GF-D8 (cell line): ENCODE results near the gene MBOAT2.
"Not testable (repeated sequence)": the region's sequence is repeated elsewhere in the genome, so short reads cannot be mapped to it uniquely, and the experiment has no call there.

Experiments used
- DNase-seq: peaks from one replicate; lab custom pipeline; 2025; lab: John Stamatoyannopoulos, UW

Gene MBOAT2

DNA sequence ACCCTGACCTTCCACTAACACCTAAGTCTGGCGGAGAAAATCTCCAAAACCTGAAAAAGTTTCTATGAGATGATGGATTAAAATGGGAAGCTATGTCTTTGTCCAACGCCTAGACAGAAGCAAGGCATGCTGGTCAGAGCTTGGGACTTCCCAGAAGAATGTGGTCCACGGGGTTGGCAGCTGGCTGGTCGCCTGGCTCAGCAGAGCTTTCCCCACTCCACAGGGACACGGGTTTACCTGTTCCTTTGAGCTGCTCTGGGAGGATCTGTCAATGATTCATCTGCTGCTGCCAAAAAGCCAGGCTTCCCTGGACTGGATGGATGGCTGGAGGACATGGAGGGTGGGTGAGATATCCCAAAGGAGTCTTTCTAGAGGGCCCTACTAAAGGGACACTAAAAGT, 10.8 kb downstream of the MBOAT2 start:
- DNase-seq, result no peak

GRCh38 chr2:8989536-8990079, 13.9 kb downstream of the MBOAT2 start:
- DNase-seq, result no peak

DNA sequence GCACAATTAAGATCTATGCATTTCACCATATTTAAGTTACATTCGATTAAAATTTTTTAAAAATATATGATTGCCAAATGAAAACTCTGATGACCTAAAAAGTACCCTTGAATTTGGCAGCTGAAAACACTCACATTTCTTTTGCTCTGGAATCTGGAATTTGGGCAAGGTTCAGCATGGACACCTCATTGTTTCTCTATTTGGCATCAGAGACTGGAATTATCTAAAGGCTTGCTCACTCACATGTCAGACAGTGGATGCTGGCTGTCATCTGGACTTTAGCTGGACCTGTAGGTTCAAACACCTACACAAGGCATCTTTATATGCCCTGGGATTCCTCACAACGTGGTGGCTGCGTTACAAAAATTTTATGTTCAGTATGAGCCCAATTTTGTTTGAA, 16.1 kb downstream of the MBOAT2 start:
- DNase-seq, result no peak

DNA sequence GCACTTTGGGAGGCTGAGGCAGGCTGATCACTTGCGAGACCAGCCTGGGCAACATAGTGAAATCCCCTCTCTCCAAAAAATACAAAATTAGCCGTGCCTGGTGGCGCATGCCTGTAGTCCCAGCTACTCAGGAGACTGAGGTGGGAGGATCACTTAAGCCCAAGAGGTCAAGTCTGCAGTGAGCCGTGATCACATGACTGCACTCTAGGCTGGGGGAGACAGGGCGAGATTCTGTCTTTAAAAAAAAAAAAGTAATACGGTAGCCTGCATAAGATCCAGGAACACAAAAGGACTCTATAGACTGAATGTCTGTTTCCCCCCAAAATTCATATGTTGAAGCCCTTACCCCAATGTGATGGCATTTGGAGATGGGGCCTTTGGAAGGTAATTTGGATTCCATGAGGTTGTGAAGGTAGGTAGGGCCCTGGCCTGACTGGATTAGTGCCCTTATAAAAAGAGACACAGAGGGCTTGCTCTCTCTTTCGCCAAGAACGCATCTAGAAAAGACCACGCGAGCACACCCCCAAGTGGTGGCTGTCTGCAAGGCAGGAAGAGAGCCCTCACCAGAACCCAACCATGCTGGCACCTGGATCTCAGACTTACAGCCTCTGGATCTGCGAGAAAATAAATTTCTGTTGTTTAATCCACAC, 17.0 kb downstream of the MBOAT2 start:
- DNase-seq, result no peak

DNA sequence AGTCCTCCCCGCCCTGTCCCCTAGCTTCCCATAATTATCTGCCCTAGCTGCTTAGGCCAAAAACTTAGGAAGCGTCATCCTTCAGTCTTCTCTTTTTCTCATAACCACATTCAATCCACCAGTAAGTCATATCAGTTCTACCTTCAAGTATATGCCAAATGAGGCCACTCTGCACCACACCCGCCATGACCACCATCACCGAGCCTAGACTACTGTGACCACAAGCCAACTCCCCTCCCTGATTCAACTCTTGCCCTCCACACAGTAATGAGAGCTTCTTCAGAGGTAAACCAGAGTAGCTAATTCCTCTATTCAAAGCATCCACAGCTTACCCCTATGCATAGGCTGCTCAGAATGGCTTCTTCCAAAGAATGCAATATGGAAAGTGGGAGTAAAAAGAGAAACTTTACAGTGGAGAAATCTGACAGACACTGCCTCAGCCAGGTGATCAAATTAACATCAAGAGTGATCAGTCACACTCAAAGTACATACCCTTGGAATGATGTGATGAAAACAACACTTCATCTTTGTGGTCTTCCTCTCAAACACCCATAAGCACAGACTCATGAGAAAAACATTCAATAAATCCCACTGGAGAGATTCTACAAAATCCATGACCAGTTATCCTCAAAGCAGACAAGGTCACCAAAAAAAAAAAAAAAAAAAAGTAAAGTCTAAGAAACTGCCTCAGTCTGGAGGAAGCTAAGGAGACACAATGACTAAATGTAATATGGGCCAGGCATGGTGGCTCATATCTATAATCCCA, 17.7 kb downstream of the MBOAT2 start:
- DNase-seq, result no peak

DNA sequence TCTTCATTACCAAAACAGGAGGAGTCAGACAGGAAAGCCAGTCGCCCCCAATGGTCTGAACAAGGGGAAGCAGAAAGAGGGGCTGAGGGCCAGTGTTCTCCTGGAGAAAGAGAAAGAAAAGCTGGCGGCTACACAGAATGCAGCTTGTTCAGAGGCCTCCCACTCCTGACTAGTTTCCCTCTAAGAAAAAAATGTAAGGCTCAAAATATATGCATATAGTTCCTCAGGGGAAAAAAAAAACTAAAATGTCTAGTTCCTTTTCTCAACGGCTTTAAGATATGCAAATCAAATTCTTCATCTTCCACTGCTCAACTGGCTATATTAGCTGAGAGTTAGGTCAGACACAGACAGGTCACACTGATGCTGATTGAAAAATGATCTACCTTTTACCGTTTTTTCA, 18.6 kb downstream of the MBOAT2 start:
- DNase-seq, result no peak

- no peak for DNase-seq
Observed at GRCh38 chr2:8984157-8984556, 19.3 kb downstream of the MBOAT2 start.

DNA sequence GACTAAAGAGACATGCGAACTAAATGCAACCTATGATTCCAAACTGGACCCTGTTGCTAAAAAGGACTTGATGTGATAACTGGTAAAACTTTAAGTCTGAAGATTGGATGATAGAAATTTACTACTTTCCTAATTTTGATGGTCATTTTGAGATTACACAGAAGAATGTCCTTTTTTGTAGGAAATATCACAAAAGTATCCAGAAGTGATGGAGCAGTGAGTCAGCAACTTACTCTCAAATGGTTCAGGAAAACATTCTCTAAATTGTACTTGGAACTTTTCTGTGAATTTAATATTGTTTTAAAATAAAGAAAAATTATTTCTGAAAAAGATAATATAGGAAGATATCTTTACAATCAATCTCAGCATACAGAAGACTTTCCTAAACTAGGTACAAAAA, 19.9 kb downstream of the MBOAT2 start:
- no peak for DNase-seq

DNA sequence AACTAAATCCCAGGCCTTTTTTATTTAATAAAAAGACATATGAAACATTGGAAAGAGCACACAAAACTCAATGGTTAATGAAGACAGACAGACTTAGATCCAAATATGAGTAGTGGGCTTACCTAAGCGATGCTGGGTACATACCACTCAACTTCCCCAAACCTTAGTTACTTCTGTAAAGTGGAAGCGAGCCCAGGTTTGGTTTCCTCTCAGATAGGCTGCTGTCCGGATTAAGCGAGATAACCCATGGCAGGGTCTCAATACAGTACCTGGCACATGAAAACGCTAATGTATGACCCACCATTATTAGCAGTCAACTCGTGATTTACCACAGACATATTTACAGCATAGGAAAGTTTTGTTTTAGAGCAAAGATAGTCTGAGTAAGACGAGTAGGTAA, 21.6 kb downstream of the MBOAT2 start:
- no peak for DNase-seq

GRCh38 chr2:8980096-8980495, 23.4 kb downstream of the MBOAT2 start:
- DNase-seq, result no peak

DNA sequence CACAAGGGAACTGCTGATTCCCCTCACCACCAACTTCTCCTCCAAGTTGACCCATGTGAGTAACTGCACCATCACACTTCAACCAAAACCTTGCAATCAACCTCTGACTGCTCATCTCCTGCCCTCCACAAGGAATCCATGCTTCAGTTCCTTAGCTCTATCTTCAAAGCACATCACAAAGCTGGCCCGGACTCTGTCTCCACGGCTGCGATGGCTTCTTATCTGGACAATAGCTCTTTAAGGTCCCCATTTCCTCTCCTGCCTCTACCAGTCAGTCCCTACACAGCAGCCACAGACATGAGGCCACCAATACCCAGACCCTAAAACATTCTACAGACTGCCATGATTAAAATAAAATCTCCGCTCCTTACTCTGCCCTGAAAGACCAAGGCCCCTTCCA, 25.7 kb downstream of the MBOAT2 start:
- DNase-seq, result no peak

- no peak for DNase-seq
Observed at GRCh38 chr2:8976442-8977259, 26.8 kb downstream of the MBOAT2 start.

- DNase-seq, result no peak
Observed at GRCh38 chr2:8974016-8974415, 29.5 kb downstream of the MBOAT2 start.

GRCh38 chr2:8973017-8973416, 30.5 kb downstream of the MBOAT2 start:
- not testable (repeated sequence) for DNase-seq

DNA sequence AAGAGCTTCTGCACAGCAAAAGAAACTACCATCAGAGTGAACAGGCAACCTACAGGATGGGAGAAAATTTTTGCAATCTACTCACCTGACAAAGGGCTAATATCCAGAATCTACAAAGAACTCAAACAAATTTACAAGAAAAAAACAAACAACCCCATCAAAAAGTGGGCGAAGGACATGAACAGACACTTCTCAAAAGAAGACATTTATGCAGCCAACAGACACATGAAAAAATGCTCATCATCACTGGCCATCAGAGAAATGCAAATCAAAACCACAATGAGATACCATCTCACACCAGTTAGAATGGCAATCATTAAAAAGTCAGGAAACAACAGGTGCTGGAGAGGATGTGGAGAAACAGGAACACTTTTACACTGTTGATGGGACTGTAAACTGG, 30.9 kb downstream of the MBOAT2 start:
- DNase-seq, result not testable (repeated sequence)

DNA sequence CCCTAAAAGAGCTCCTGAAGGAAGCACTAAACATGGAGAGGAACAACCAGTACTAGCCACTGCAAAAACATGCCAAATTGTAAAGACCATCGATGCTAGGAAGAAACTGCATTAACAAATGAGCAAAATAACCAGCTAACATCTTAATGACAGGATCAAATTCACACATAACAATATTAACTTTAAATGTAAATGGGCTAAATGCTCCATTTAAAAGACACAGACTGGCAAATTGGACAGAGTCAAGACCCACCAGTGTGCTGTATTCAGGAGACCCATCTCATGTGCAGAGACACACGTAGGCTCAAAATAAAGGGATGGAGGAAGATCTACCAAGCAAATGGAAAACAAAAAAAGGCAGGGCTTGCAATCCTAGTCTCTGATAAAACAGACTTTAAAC, 34.1 kb downstream of the MBOAT2 start:
- not testable (repeated sequence) for DNase-seq

DNA sequence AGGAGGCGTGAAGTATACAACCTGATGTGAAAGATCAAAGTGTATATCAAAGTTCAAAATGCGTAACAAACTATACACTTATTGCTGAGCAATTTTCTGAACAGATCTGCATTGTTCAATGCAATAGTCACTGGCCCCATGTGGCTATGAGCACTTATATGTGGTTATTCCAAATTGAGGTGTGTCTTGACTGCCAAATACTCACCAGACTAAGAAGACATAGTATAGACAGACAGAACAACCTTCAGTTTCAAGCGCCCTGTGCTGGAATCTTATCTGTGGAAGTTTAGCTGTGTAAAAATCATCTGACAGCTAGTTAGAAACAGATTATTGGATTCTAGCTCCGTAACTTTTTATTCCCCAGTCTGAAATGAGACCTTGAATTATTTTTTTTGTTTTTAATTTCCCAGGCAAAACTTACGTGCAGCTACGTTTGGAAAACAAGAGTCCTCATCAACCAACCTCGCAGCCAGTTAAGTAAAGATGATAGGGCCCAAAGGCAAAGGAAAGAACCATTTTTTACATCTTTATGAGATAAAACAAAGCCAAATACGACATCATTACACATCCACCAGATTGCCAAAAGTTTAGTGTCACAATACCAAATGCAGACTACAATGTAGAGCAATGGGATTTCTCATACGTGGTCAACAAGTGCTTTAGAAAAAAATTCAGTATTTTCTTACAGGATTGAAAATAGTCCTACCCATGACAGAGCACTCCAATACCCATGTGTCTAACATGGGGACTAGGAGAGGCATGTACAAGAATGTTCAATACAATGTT, 37.2 kb downstream of the MBOAT2 start:
- no peak for DNase-seq

DNA sequence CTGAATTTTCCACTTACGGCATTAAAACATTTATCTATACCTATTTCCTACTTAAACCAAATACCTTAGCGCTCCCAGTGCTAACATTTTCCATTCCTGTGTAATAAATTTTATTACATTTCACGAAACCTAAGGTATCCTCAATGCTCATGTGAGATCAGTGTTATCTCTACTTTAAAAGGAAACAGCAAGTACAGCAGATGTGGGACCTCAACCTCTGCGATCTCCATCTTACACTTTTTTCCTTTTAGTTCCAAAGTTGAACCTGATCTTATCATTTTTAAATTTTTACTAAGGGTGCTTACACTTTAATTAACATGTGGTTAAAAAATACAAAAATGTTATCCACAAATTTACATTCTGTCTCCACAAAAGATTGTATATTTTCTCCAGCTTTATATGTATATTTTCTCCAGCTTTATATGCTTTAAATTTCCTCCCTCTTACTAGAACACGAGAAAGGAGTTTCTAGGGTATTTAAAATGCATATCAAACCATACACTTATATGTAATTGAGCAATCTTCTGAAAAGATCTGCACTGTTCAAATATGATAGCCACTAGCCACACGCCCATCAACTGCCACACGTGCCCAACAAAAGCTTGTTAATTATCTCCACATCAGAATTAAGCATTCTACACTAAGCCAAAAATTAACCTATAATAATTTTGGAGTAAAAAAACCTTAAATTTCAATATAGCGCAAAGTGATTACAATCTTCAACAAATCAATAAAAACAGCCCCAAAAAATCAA, 38.1 kb downstream of the MBOAT2 start:
- DNase-seq, result no peak

DNA sequence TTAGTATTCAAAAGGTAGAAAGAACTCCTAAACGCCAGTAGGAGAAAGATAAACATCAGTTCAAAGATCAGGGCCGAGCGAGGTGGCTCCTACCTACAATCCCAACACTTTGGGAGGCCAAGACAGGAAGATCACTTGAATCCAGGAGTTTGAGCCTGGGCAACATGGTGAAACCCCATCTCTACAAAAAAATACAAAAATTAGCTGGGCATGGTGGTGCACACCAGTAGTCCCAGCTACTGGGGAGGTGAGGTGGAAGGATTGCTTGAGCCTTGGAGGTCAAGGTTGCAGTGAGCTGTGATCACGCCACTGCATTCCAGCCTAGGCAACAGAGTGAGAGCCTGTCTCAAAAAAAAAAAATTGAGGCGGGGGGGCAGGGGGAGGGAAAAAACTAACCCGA, 40.6 kb downstream of the MBOAT2 start:
- no peak for DNase-seq

GRCh38 chr2:8957628-8958027, 45.9 kb downstream of the MBOAT2 start:
- DNase-seq, result no peak

GRCh38 chr2:8956774-8957173, 46.7 kb downstream of the MBOAT2 start:
- no peak for DNase-seq
